ENCODE results near the gene MAPKAP1. TPM values are rescaled to one million over a fixed set of nuclear protein-coding genes. Genes with fewer than 3 reads are reported as not detected.

Gene MAPKAP1
- total RNA-seq, 2 experiments from 2014 or later: 66.2 to 78.8 TPM

- H3K27ac ChIP-seq (ENCODE audit: low read depth, low read length, poor library complexity, severe bottlenecking): no peak overlapping the region
- TF ChIP-seq EZH2phosphoT487 (IDR thresholded peaks at IDR 0.05; ENCODE audit: borderline replicate concordance, low read depth, low read length) (no peak), CTCF (conservative IDR thresholded peaks at IDR 0.05; ENCODE audit: low read length) (peak; percentile 78)
- H4K20me1 ChIP-seq (ENCODE audit: insufficient read depth, low read length): peaks cover 40% of the 10 kb centered on the region
- no peaks in the 10 kb centered on the region for H3K9me2 ChIP-seq (ENCODE audit: insufficient read depth, low read length)
- H3K79me2 ChIP-seq (ENCODE audit: insufficient read depth, low read depth, low read length): peaks cover 3% of the 10 kb centered on the region; the same call in 1 of the 2 replicates
- no TSS peak for BruUV-seq (replicated peaks)
- H3K4me3 ChIP-seq (ENCODE audit: low read depth, low read length, poor library complexity, severe bottlenecking): no peak overlapping the region
- ChIA-PET CTCF (ENCODE audit: unreplicated experiment) (no interaction called here), POLR2A (interaction anchor here (0.6 kb wide), 2 partner anchors 221 to 507 kb away, joined by 3 read pairs; no protein-coding TSS in a partner anchor)
- peak; percentile 39 for DNase-seq (ENCODE audit: low spot score)
- H3K4me2 ChIP-seq (ENCODE audit: low read length): peak overlapping the region; percentile 52
- peaks cover 57% of the 10 kb centered on the region for H3K4me1 ChIP-seq (ENCODE audit: insufficient read depth, low read length, poor library complexity, severe bottlenecking)
- H3K9me3 ChIP-seq (ENCODE audit: low read length): no peaks in the 10 kb centered on the region
- no peak overlapping the region for H2AFZ ChIP-seq (ENCODE audit: low read length)
- intact Hi-C loops (cut with micrococcal nuclease; ENCODE audit: unreplicated experiment): loop anchor here (5.0 kb wide), 3 partner anchors 74 to 224 kb away; no protein-coding TSS in a partner anchor
- H3K36me3 ChIP-seq (ENCODE audit: insufficient read depth, low read length): no peaks in the 10 kb centered on the region
Measured at GRCh38 chr9:125631391-125632085, 75.5 kb downstream of the MAPKAP1 start.

GRCh38 chr9:125630436-125630835, 76.6 kb downstream of the MAPKAP1 start:
- no peaks in the 10 kb centered on the region for H3K9me2 ChIP-seq (ENCODE audit: insufficient read depth, low read length)
- no peak overlapping the region for H3K27ac ChIP-seq (ENCODE audit: low read depth, low read length, poor library complexity, severe bottlenecking)
- no peak for DNase-seq (ENCODE audit: low spot score)
- CTCF ChIA-PET (ENCODE audit: unreplicated experiment): no interaction called here
- H3K79me2 ChIP-seq (ENCODE audit: insufficient read depth, low read depth, low read length): peaks cover 3% of the 10 kb centered on the region; the same call in 1 of the 2 replicates
- no peak overlapping the region for H3K4me3 ChIP-seq (ENCODE audit: low read depth, low read length, poor library complexity, severe bottlenecking)
- H3K36me3 ChIP-seq (ENCODE audit: insufficient read depth, low read length): no peaks in the 10 kb centered on the region
- TF ChIP-seq CTCF (conservative IDR thresholded peaks at IDR 0.05; ENCODE audit: low read length): no peak
- no peak for TF ChIP-seq EZH2phosphoT487 (IDR thresholded peaks at IDR 0.05; ENCODE audit: borderline replicate concordance, low read depth, low read length)
- no peak overlapping the region for H3K4me2 ChIP-seq (ENCODE audit: low read length)
- no peaks in the 10 kb centered on the region for H3K9me3 ChIP-seq (ENCODE audit: low read length)
- peaks cover 35% of the 10 kb centered on the region for H4K20me1 ChIP-seq (ENCODE audit: insufficient read depth, low read length)
- POLR2A ChIA-PET: no interaction called here
- peaks cover 56% of the 10 kb centered on the region for H3K4me1 ChIP-seq (ENCODE audit: insufficient read depth, low read length, poor library complexity, severe bottlenecking)
- BruUV-seq (replicated peaks): no TSS peak
- H2AFZ ChIP-seq (ENCODE audit: low read length): no peak overlapping the region
- intact Hi-C loops (cut with micrococcal nuclease; ENCODE audit: unreplicated experiment): loop anchor here (5.0 kb wide), 3 partner anchors 73 to 223 kb away; no protein-coding TSS in a partner anchor

GRCh38 chr9:125629446-125629845, 77.6 kb downstream of the MAPKAP1 start:
- H3K4me3 ChIP-seq (ENCODE audit: low read depth, low read length, poor library complexity, severe bottlenecking): no peak overlapping the region
- peaks cover 3% of the 10 kb centered on the region; the same call in 1 of the 2 replicates for H3K79me2 ChIP-seq (ENCODE audit: insufficient read depth, low read depth, low read length)
- H2AFZ ChIP-seq (ENCODE audit: low read length): no peak overlapping the region
- ChIA-PET POLR2A (no interaction called here), CTCF (ENCODE audit: unreplicated experiment) (no interaction called here)
- no peak for TF ChIP-seq CTCF (conservative IDR thresholded peaks at IDR 0.05; ENCODE audit: low read length)
- TF ChIP-seq EZH2phosphoT487 (IDR thresholded peaks at IDR 0.05; ENCODE audit: borderline replicate concordance, low read depth, low read length): no peak
- no peaks in the 10 kb centered on the region for H3K9me2 ChIP-seq (ENCODE audit: insufficient read depth, low read length)
- intact Hi-C loops (cut with micrococcal nuclease; ENCODE audit: unreplicated experiment): no loop called here
- peaks cover 25% of the 10 kb centered on the region for H4K20me1 ChIP-seq (ENCODE audit: insufficient read depth, low read length)
- no peak overlapping the region for H3K27ac ChIP-seq (ENCODE audit: low read depth, low read length, poor library complexity, severe bottlenecking)
- no peaks in the 10 kb centered on the region for H3K9me3 ChIP-seq (ENCODE audit: low read length)
- no peaks in the 10 kb centered on the region for H3K36me3 ChIP-seq (ENCODE audit: insufficient read depth, low read length)
- peaks cover 46% of the 10 kb centered on the region for H3K4me1 ChIP-seq (ENCODE audit: insufficient read depth, low read length, poor library complexity, severe bottlenecking)
- DNase-seq (ENCODE audit: low spot score): no peak
- no peak overlapping the region for H3K4me2 ChIP-seq (ENCODE audit: low read length)
- BruUV-seq (replicated peaks): no TSS peak
